ENCODE data around the gene GHR. TPM values are rescaled to one million over a fixed set of nuclear protein-coding genes. Genes with fewer than 3 reads are reported as not detected.
"Not testable (repeated sequence)": the region's sequence is repeated elsewhere in the genome, so short reads cannot be mapped to it uniquely, and the experiment has no call there.

The GHR gene
- total RNA-seq, 1 donor from 2014 or later, result 16.7 TPM

DNA sequence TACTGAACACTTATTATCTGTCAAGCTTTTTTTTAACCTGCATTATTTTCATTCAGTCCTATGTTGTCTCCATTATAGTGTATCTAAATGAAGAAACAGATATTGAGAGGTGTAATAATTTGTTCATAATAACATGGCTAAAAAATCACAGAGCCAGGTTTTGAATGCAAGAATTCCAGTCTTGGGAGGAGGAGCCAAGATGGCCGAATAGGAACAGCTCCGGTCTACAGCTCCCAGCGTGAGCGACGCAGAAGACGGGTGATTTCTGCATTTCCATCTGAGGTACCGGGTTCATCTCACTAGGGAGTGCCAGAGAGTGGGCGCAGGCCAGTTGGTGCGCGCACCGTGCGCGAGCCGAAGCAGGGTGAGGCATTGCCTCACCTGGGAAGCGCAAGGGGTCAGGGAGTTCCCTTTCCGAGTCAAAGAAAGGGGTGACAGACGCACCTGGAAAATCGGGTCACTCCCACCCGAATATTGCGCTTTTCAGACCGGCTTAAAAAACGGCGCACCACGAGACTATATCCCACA is 311.4 kb downstream of the GHR start:
- H3K9me3 ChIP-seq (ENCODE audit: control insufficient read depth in 3 of 3, low read length in 3 of 3), result not testable (repeated sequence)

GRCh38 chr5:42740920-42741319 is 317.7 kb downstream of the GHR start:
- Histone ChIP-seq H3K9me3 (ENCODE audit: control insufficient read depth in 3 of 3, low read length in 3 of 3) (no peaks in the 10 kb centered on the region), H3K4me3 (ENCODE audit: low read length in 3 of 3) (no peak overlapping the region)

More for the DNA sequence above, 311.4 kb downstream of the GHR start:
- not testable (repeated sequence) for H3K4me3 ChIP-seq (ENCODE audit: low read length in 3 of 3); H3K9ac ChIP-seq (ENCODE audit: low read depth in 1 of 3, low read length in 3 of 3); H3K36me3 ChIP-seq (ENCODE audit: control insufficient read depth in 3 of 3, insufficient read depth in 3 of 3, low read length in 3 of 3); H3K4me1 ChIP-seq (ENCODE audit: control insufficient read depth in 3 of 3, insufficient read depth in 3 of 3, low read length in 3 of 3); H3K27ac ChIP-seq (ENCODE audit: low read depth, low read length); H3K27me3 ChIP-seq (ENCODE audit: control insufficient read depth in 3 of 3, insufficient read depth in 3 of 3, low read length in 3 of 3)

DNA sequence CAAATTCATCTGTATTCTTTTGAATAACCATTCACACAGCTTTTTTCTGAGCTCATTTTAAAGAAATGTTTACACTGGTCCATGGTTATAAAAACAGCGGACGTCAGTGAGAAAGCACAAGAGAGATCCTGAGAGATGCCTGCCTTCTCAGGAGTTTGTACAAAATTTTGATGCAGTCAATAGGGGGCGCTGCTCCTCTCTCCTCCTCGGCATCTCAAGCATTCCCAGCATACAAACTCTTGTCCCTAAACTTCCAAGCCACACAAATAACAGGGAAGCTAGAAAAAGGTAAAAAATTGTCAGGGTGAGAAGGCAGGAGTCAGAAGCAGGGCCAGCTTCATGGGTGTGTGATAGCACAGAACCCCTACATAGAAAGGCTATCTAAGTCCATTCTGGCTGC is 322.2 kb downstream of the GHR start:
- Histone ChIP-seq H3K4me1 (ENCODE audit: control insufficient read depth in 3 of 3, insufficient read depth in 3 of 3, low read length in 3 of 3) (no peaks in the 10 kb centered on the region), H3K9me3 (ENCODE audit: control insufficient read depth in 3 of 3, low read length in 3 of 3) (no peaks in the 10 kb centered on the region), H3K27ac (ENCODE audit: low read depth, low read length) (no peak overlapping the region), H3K9ac (ENCODE audit: low read depth in 1 of 3, low read length in 3 of 3) (no peak overlapping the region), H3K36me3 (ENCODE audit: control insufficient read depth in 3 of 3, insufficient read depth in 3 of 3, low read length in 3 of 3) (no peaks in the 10 kb centered on the region), H3K4me3 (ENCODE audit: low read length in 3 of 3) (no peak overlapping the region), H3K27me3 (ENCODE audit: control insufficient read depth in 3 of 3, insufficient read depth in 3 of 3, low read length in 3 of 3) (no peaks in the 10 kb centered on the region)

More at GRCh38 chr5:42740920-42741319, 317.7 kb downstream of the GHR start:
- Histone ChIP-seq H3K27ac (ENCODE audit: low read depth, low read length) (no peak overlapping the region), H3K36me3 (ENCODE audit: control insufficient read depth in 3 of 3, insufficient read depth in 3 of 3, low read length in 3 of 3) (no peaks in the 10 kb centered on the region), H3K27me3 (ENCODE audit: control insufficient read depth in 3 of 3, insufficient read depth in 3 of 3, low read length in 3 of 3) (no peaks in the 10 kb centered on the region), H3K9ac (ENCODE audit: low read depth in 1 of 3, low read length in 3 of 3) (no peak overlapping the region), H3K4me1 (ENCODE audit: control insufficient read depth in 3 of 3, insufficient read depth in 3 of 3, low read length in 3 of 3) (no peaks in the 10 kb centered on the region)

DNA sequence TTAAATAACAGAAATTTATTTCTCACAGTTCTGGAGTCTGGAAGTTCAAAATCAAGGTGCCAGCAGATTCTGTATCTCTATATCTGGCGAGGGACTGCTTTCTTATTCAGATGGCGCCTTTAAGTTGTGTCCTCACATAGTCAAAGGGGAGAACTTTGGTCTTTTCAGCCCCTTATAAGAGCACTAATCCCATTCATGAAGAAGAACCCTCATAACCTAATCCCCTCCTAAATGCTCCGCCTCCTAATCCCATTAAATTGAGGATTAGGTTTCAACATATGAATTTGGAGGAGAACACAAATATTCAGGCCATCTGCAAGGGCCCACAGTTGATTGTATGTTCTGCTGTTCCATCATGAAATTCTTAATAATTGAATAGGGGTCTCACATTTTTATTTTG is 322.6 kb downstream of the GHR start:
- Histone ChIP-seq H3K9me3 (ENCODE audit: control insufficient read depth in 3 of 3, low read length in 3 of 3) (no peaks in the 10 kb centered on the region), H3K36me3 (ENCODE audit: control insufficient read depth in 3 of 3, insufficient read depth in 3 of 3, low read length in 3 of 3) (no peaks in the 10 kb centered on the region), H3K27me3 (ENCODE audit: control insufficient read depth in 3 of 3, insufficient read depth in 3 of 3, low read length in 3 of 3) (no peaks in the 10 kb centered on the region), H3K4me3 (ENCODE audit: low read length in 3 of 3) (no peak overlapping the region), H3K4me1 (ENCODE audit: control insufficient read depth in 3 of 3, insufficient read depth in 3 of 3, low read length in 3 of 3) (no peaks in the 10 kb centered on the region), H3K9ac (ENCODE audit: low read depth in 1 of 3, low read length in 3 of 3) (no peak overlapping the region), H3K27ac (ENCODE audit: low read depth, low read length) (no peak overlapping the region)

- H3K4me1 ChIP-seq (ENCODE audit: control insufficient read depth in 3 of 3, insufficient read depth in 3 of 3, low read length in 3 of 3), result no peaks in the 10 kb centered on the region
- no peak overlapping the region for H3K27ac ChIP-seq (ENCODE audit: low read depth, low read length)
- H3K4me3 ChIP-seq (ENCODE audit: low read length in 3 of 3), result no peak overlapping the region
- H3K9ac ChIP-seq (ENCODE audit: low read depth in 1 of 3, low read length in 3 of 3), result no peak overlapping the region
- no peaks in the 10 kb centered on the region for H3K27me3 ChIP-seq (ENCODE audit: control insufficient read depth in 3 of 3, insufficient read depth in 3 of 3, low read length in 3 of 3)
- no peaks in the 10 kb centered on the region for H3K9me3 ChIP-seq (ENCODE audit: control insufficient read depth in 3 of 3, low read length in 3 of 3)
- no peaks in the 10 kb centered on the region for H3K36me3 ChIP-seq (ENCODE audit: control insufficient read depth in 3 of 3, insufficient read depth in 3 of 3, low read length in 3 of 3)
These were observed 325.8 kb downstream of the GHR start for GRCh38 chr5:42749020-42749419.

- Histone ChIP-seq H3K9ac (ENCODE audit: low read depth in 1 of 3, low read length in 3 of 3) (no peak overlapping the region), H3K4me3 (ENCODE audit: low read length in 3 of 3) (no peak overlapping the region), H3K27me3 (ENCODE audit: control insufficient read depth in 3 of 3, insufficient read depth in 3 of 3, low read length in 3 of 3) (no peaks in the 10 kb centered on the region), H3K36me3 (ENCODE audit: control insufficient read depth in 3 of 3, insufficient read depth in 3 of 3, low read length in 3 of 3) (no peaks in the 10 kb centered on the region), H3K4me1 (ENCODE audit: control insufficient read depth in 3 of 3, insufficient read depth in 3 of 3, low read length in 3 of 3) (no peaks in the 10 kb centered on the region), H3K27ac (ENCODE audit: low read depth, low read length) (no peak overlapping the region), H3K9me3 (ENCODE audit: control insufficient read depth in 3 of 3, low read length in 3 of 3) (no peaks in the 10 kb centered on the region)
These were observed 327.3 kb downstream of the GHR start for GRCh38 chr5:42750507-42750906.

- Histone ChIP-seq H3K27ac (ENCODE audit: low read depth, low read length) (no peak overlapping the region), H3K36me3 (ENCODE audit: control insufficient read depth in 3 of 3, insufficient read depth in 3 of 3, low read length in 3 of 3) (no peaks in the 10 kb centered on the region), H3K9ac (ENCODE audit: low read depth in 1 of 3, low read length in 3 of 3) (no peak overlapping the region), H3K4me1 (ENCODE audit: control insufficient read depth in 3 of 3, insufficient read depth in 3 of 3, low read length in 3 of 3) (no peaks in the 10 kb centered on the region), H3K9me3 (ENCODE audit: control insufficient read depth in 3 of 3, low read length in 3 of 3) (no peaks in the 10 kb centered on the region), H3K4me3 (ENCODE audit: low read length in 3 of 3) (no peak overlapping the region), H3K27me3 (ENCODE audit: control insufficient read depth in 3 of 3, insufficient read depth in 3 of 3, low read length in 3 of 3) (no peaks in the 10 kb centered on the region)
These were observed 327.8 kb downstream of the GHR start for GRCh38 chr5:42751044-42751443.

DNA sequence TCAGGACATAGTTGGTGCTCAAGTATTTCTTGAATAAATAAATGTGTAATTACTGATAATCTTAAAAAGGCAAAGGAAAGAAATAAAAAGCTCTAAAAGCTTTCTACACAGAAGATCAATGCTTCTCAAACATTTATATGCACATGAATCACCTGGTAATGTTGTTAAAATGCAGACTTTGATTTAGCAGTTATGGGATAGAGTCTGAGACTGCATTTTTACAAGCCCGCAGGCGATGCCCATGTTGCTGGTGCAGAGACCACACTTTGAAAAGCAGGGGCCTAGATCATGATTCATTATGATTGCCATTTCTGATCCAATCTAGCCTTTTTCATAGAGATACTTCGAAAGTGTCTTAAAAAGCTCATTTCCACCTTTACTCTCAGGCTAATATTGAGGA is 329.9 kb downstream of the GHR start:
- Histone ChIP-seq H3K9me3 (ENCODE audit: control insufficient read depth in 3 of 3, low read length in 3 of 3) (no peaks in the 10 kb centered on the region), H3K4me3 (ENCODE audit: low read length in 3 of 3) (no peak overlapping the region), H3K27ac (ENCODE audit: low read depth, low read length) (no peak overlapping the region), H3K27me3 (ENCODE audit: control insufficient read depth in 3 of 3, insufficient read depth in 3 of 3, low read length in 3 of 3) (no peaks in the 10 kb centered on the region), H3K4me1 (ENCODE audit: control insufficient read depth in 3 of 3, insufficient read depth in 3 of 3, low read length in 3 of 3) (peaks cover 0 to 5% (median 3%) of the 10 kb centered on the region in 3 donors), H3K36me3 (ENCODE audit: control insufficient read depth in 3 of 3, insufficient read depth in 3 of 3, low read length in 3 of 3) (no peaks in the 10 kb centered on the region), H3K9ac (ENCODE audit: low read depth in 1 of 3, low read length in 3 of 3) (no peak overlapping the region)

DNA sequence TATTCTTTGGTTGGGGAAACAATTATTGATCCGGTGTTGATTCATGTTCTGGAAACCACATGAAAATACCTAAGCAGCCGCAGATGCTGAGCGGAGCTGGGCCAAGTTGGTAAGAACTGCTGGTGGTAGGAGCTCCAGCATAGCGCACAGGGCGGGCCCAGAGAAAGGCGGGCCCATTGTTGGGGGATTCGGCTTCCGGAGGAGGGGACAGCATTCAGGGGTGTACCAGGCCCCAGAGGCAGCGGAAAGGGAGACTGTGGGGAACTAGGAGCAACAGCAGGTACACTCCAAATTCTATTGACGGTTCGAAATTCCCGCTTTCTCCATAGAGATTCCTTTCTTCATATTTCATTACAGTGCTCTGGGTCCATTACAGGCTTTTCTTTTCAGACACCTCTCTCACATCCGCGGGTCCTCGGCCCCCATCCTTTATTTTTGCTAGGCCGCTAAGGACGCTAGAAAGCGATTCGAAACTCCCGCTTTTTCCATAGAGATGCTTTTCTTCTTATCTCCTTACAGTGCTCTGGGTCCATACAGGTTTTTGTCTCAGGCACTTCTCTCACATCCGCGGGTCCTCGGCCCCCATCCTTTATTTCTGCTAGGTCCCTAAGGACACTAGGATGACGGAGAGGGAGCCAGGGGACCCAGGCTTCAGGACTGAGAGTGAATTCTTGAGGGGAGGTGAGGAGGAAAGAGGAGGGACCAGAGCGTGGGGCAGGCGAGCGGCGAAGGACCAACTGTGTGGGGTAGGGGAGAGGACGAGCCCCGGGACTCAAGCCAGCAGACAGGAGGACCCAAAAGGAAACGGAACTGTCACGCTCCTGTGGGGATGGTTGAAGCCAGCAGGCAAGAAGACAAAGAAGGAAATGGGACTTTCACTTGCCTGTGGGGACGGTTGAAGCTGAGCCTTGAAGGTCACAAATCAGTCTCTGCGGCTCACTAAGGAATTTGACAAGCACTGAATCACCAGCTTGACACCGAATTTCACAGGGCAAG is 333.7 kb downstream of the GHR start, which contains the start of gene CCDC152:
Gene CCDC152, plus strand, starts transcription at position 213 of the 996 bp plus-strand sequence. CDS start 2,304 bp downstream, outside the sequence.
- H3K9me3 ChIP-seq (ENCODE audit: control insufficient read depth in 3 of 3, low read length in 3 of 3), result no peaks in the 10 kb centered on the region
- peaks cover 0 to 5% (median 3%) of the 10 kb centered on the region in 3 donors for H3K4me1 ChIP-seq (ENCODE audit: control insufficient read depth in 3 of 3, insufficient read depth in 3 of 3, low read length in 3 of 3)
- no peaks in the 10 kb centered on the region for H3K27me3 ChIP-seq (ENCODE audit: control insufficient read depth in 3 of 3, insufficient read depth in 3 of 3, low read length in 3 of 3)
- H3K36me3 ChIP-seq (ENCODE audit: control insufficient read depth in 3 of 3, insufficient read depth in 3 of 3, low read length in 3 of 3), result no peaks in the 10 kb centered on the region
- H3K4me3 ChIP-seq (ENCODE audit: low read length in 3 of 3), result peak within 1 kb of the TSS; percentile 52 to 76 (median 67)
- H3K27ac ChIP-seq (ENCODE audit: low read depth, low read length), result no peak within 1 kb of the TSS
- peak within 1 kb of the TSS in 2 of 3 donors; percentile 8 to 25 for H3K9ac ChIP-seq (ENCODE audit: low read depth in 1 of 3, low read length in 3 of 3)

DNA sequence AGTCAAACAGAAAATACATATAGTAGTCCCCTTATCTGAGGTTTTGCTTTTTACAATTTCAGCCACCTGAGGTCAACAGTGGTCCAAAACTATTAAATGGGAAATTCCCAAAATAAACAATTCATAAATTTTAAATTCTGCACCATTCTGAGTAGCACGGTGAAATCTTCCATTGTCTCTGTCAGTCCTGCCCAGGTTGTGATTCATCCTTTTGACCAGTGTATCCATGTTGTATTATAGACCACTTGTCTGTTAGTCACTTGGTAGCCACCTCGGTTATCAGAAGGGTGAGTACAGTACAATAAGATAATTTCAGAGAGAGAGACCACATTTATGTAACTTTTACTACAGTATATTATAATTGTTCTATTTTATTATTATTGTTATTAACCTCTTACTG is 336.2 kb downstream of the GHR start:
- Histone ChIP-seq H3K27me3 (ENCODE audit: control insufficient read depth in 3 of 3, insufficient read depth in 3 of 3, low read length in 3 of 3) (no peaks in the 10 kb centered on the region), H3K4me3 (ENCODE audit: low read length in 3 of 3) (no peak overlapping the region), H3K9me3 (ENCODE audit: control insufficient read depth in 3 of 3, low read length in 3 of 3) (no peaks in the 10 kb centered on the region), H3K4me1 (ENCODE audit: control insufficient read depth in 3 of 3, insufficient read depth in 3 of 3, low read length in 3 of 3) (peaks cover 0 to 5% (median 3%) of the 10 kb centered on the region in 3 donors), H3K9ac (ENCODE audit: low read depth in 1 of 3, low read length in 3 of 3) (no peak overlapping the region), H3K36me3 (ENCODE audit: control insufficient read depth in 3 of 3, insufficient read depth in 3 of 3, low read length in 3 of 3) (no peaks in the 10 kb centered on the region), H3K27ac (ENCODE audit: low read depth, low read length) (no peak overlapping the region)

All from skeletal muscle tissue (tissue), 4 donors.